Measurements from ENCODE around the gene C5orf24. TPM values are rescaled to one million over a fixed set of nuclear protein-coding genes. Genes with fewer than 3 reads are reported as not detected.

The C5orf24 gene
- total RNA-seq, 4 donors from 2014 or later = 24.8 to 36.7 (median 35.6) TPM

DNA sequence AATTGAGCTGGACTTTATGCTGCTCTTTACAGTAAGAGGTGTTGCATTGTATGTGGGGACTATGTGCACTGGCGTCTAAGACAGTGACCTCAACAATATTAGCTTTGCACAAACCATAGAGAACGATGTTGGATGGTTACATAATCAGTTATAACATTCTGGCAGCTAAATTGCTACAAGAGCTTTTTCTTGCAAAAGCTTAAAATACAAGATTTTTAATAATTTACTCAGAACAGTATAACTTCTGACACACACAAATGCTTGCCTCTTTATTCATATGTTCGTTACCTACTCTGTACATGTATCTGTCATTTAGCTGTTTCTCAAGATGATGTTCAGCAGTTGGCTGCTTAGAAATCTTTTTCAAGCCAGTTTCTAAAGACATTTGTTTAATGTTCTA is 11.6 kb downstream of the C5orf24 start:
- TF ChIP-seq POLR2A (IDR thresholded peaks at IDR 0.05) (no peak), CTCF (IDR thresholded peaks at IDR 0.05) (no peak)
- H3K9me3 ChIP-seq = no peaks in the 10 kb centered on the region

DNA sequence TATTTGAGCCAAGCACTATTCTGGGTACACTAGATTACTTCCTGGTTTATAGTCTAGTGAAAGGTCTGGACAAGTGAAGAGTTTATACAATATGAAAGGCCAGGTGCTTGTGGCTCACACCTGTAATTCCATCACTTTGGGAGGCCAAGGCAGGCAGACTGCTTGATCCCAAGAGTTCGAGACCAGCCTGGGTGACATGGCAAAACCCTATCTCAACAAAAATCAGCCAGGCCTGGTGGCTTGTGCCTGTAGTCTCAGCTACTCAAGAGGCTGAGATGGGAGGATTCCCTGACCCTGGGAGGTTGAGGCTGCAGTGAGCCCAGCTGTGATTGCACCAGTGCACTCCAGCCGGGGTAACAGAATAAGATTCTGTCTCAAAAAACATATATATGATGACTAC is 18.9 kb downstream of the C5orf24 start:
- H3K27ac ChIP-seq = no peak overlapping the region
- DNase-seq = no peak
- no peak overlapping the region for H3K4me3 ChIP-seq
- no peaks in the 10 kb centered on the region for H3K9me3 ChIP-seq
- no peaks in the 10 kb centered on the region for H3K27me3 ChIP-seq
- H3K4me1 ChIP-seq = no peaks in the 10 kb centered on the region
- peaks cover 0 to 12% (median 0%) of the 10 kb centered on the region in 3 donors for H3K36me3 ChIP-seq
- TF ChIP-seq POLR2A (IDR thresholded peaks at IDR 0.05) = no peak
- TF ChIP-seq CTCF (IDR thresholded peaks at IDR 0.05) = no peak

More for the DNA sequence above, 11.6 kb downstream of the C5orf24 start:
- Histone ChIP-seq H3K4me1 (no peaks in the 10 kb centered on the region), H3K27me3 (no peaks in the 10 kb centered on the region), H3K27ac (no peak overlapping the region), H3K36me3 (peaks cover 0 to 60% (median 0%) of the 10 kb centered on the region in 3 donors), H3K4me3 (no peak overlapping the region)
- no peak for DNase-seq

GRCh38 chr5:134873494-134873893 is 27.7 kb downstream of the C5orf24 start:
- Histone ChIP-seq H3K4me3 (peak overlapping the region in 3 of 4 donors; percentile 84 to 94 (median 87)), H3K36me3 (no peaks in the 10 kb centered on the region), H3K9me3 (no peaks in the 10 kb centered on the region), H3K4me1 (peaks cover 0 to 21% (median 7%) of the 10 kb centered on the region in 4 donors), H3K27ac (peak overlapping the region; percentile 87 to 94 (median 92)), H3K27me3 (no peaks in the 10 kb centered on the region)
- no peak for TF ChIP-seq POLR2A (IDR thresholded peaks at IDR 0.05)
- TF ChIP-seq CTCF (IDR thresholded peaks at IDR 0.05) = no peak
- DNase-seq = no peak

DNA sequence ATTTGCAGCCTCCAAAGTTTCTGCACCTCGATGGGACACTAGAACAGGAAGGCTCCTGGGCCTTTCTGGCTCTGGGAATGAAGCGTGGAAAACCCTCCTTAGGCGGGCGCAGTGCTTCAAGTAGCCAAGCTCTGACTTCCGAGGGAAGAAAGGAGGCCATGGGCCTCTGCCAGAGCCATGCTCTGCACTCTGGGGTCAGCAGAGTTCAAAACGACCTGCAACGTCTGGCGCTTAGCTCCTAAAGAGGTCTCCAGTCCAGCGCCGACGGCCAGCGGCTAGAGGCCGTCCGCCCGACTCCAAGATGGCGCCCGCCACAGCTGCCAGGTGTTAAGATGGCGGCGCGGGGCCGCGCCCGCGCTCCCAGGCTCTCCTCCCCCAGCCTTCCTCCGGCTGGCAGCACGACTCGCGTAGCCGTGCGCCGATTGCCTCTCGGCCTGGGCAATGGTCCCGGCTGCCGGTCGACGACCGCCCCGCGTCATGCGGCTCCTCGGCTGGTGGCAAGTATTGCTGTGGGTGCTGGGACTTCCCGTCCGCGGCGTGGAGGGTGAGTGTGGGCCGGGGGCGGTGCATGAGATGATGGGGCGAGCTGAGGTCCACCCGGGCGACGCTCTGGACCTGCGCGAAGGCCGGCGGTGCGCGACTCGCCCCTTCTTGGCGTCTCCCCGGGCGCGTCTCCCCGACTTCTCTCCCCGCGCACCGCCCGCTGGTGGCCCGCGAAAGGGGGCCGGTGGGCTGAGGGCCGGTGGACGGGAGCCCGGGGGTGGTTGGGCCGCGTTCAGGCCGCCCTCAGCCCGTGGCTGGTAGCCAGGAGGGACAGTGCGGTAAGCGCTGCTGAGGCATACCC is 28.4 kb downstream of the C5orf24 start, which contains the start of gene TXNDC15:
TSS of gene TXNDC15 (plus strand) at position 385 of the 844 bp plus-strand sequence. CDS start at position 442, 57 bp downstream.
- H3K4me1 ChIP-seq = peaks cover 0 to 23% (median 7%) of the 10 kb centered on the region in 4 donors
- no peaks in the 10 kb centered on the region for H3K9me3 ChIP-seq
- H3K27me3 ChIP-seq = no peaks in the 10 kb centered on the region
- H3K27ac ChIP-seq = peak within 1 kb of the TSS; percentile 87 to 94 (median 92)
- TF ChIP-seq POLR2A (IDR thresholded peaks at IDR 0.05) (peak; percentile 53 to 60), CTCF (IDR thresholded peaks at IDR 0.05) (no peak)
- H3K4me3 ChIP-seq = peak within 1 kb of the TSS; percentile 84 to 94 (median 88)
- peak; percentile 83 to 93 (median 91) for DNase-seq
- no peaks in the 10 kb centered on the region for H3K36me3 ChIP-seq

- peak overlapping the region; percentile 84 to 94 (median 88) for H3K4me3 ChIP-seq
These were observed 29.3 kb downstream of the C5orf24 start for GRCh38 chr5:134874831-134875655.

More at GRCh38 chr5:134874831-134875655, 29.3 kb downstream of the C5orf24 start:
- peak; percentile 46 to 75 (median 59) for DNase-seq
- Histone ChIP-seq H3K27me3 (no peaks in the 10 kb centered on the region), H3K36me3 (no peaks in the 10 kb centered on the region), H3K27ac (peak overlapping the region; percentile 87 to 94 (median 92)), H3K9me3 (no peaks in the 10 kb centered on the region), H3K4me1 (peaks cover 0 to 23% (median 7%) of the 10 kb centered on the region in 4 donors)
- no peak for TF ChIP-seq POLR2A (IDR thresholded peaks at IDR 0.05)
- TF ChIP-seq CTCF (IDR thresholded peaks at IDR 0.05) = no peak

All from Peyer's patch (tissue), 4 donors.